Measurements from ENCODE around the gene TRIO.

TRIO gene

GRCh38 chr5:14272548-14273205, 129.5 kb downstream of the TRIO start:
- H3K4me3 ChIP-seq (ENCODE audit: low read depth, low read length) = no peak overlapping the region
- no peak overlapping the region for H3K27ac ChIP-seq (ENCODE audit: extremely low read depth, low read depth, low read length)
- ChIA-PET POLR2A (no interaction called here), CTCF (interaction anchor here (0.6 to 2.8 kb wide), 8 partner anchors 21 to 293 kb away, joined by 3 to 13 read pairs (median 4); no protein-coding TSS in a partner anchor)
- peaks cover 25% of the 10 kb centered on the region for H3K4me1 ChIP-seq (ENCODE audit: control insufficient read depth, insufficient read depth, low read length)
- H3K36me3 ChIP-seq (ENCODE audit: control insufficient read depth in 2 of 2, insufficient read depth in 1 of 2, low read length in 2 of 2) = peaks cover 0 to 4% of the 10 kb centered on the region in 2 experiments; a peak in 1 of 3 replicates
- no peaks in the 10 kb centered on the region for H3K9me3 ChIP-seq (ENCODE audit: control insufficient read depth, insufficient read depth, low read depth, low read length)
- TF ChIP-seq ZNF341 (tag by site-specific recombination; IDR thresholded peaks at IDR 0.05; ENCODE audit: low read depth) (no peak), ZNF529 (tag by site-specific recombination; IDR thresholded peaks at IDR 0.05; ENCODE audit: insufficient replicate concordance) (no peak), HOXD13 (CRISPR knock-in tag; IDR thresholded peaks at IDR 0.05; ENCODE audit: borderline replicate concordance) (no peak), KLF10 (tag by site-specific recombination; IDR thresholded peaks at IDR 0.05) (peak; percentile 65; the same call in 1 of the 2 replicates), ZNF76 (tag by site-specific recombination; IDR thresholded peaks at IDR 0.05; ENCODE audit: borderline replicate concordance, low read depth) (no peak), IKZF3 (tag by site-specific recombination; IDR thresholded peaks at IDR 0.05) (peak; percentile 96), KLF9 (tag by site-specific recombination; IDR thresholded peaks at IDR 0.05; ENCODE audit: low read depth) (no peak), ZNF266 (tag by site-specific recombination; IDR thresholded peaks at IDR 0.05; ENCODE audit: low read depth) (no peak), ZNF362 (tag by site-specific recombination; IDR thresholded peaks at IDR 0.05) (peak; percentile 95), OVOL3 (tag by site-specific recombination; IDR thresholded peaks at IDR 0.05) (no peak), ZNF426 (tag by site-specific recombination; IDR thresholded peaks at IDR 0.05) (no peak), ZNF692 (tag by site-specific recombination; IDR thresholded peaks at IDR 0.05) (peak; percentile 33; the same call in 1 of the 2 replicates), YY1 (tag by site-specific recombination; IDR thresholded peaks at IDR 0.05) (no peak), ZNF146 (tag by site-specific recombination; IDR thresholded peaks at IDR 0.05) (peak; percentile 40; the same call in 1 of the 2 replicates), ZBTB49 (tag by site-specific recombination; IDR thresholded peaks at IDR 0.05; ENCODE audit: low read depth) (no peak), ZNF510 (tag by site-specific recombination; IDR thresholded peaks at IDR 0.05; ENCODE audit: insufficient replicate concordance) (no peak), ZBTB21 (tag by site-specific recombination; IDR thresholded peaks at IDR 0.05) (no peak), ELK4 (IDR thresholded peaks at IDR 0.05; ENCODE audit: borderline replicate concordance, low read depth, low read length) (no peak), ZNF610 (tag by site-specific recombination; IDR thresholded peaks at IDR 0.05; ENCODE audit: borderline replicate concordance) (no peak), MYNN (tag by site-specific recombination; IDR thresholded peaks at IDR 0.05; ENCODE audit: borderline replicate concordance) (no peak), PRDM4 (tag by site-specific recombination; IDR thresholded peaks at IDR 0.05) (no peak), ZNF23 (tag by site-specific recombination; IDR thresholded peaks at IDR 0.05; ENCODE audit: borderline replicate concordance) (no peak), ZNF560 (tag by site-specific recombination; IDR thresholded peaks at IDR 0.05; ENCODE audit: borderline replicate concordance) (no peak), ZNF18 (tag by site-specific recombination; IDR thresholded peaks at IDR 0.05) (no peak), ZBTB44 (tag by site-specific recombination; IDR thresholded peaks at IDR 0.05) (peak; percentile 58)
